GM10266 (cell line): ENCODE data around the gene INO80.
"Not testable (repeated sequence)": the region's sequence is repeated elsewhere in the genome, so short reads cannot be mapped to it uniquely, and the experiment has no call there.

Experiments
- DNase-seq: peaks from one replicate; pipeline ENCODE4 v3.0.0; 2012; ENCODE audit errors: extremely low spot score
- CTCF ChIP-seq: IDR thresholded peaks from 2 replicates; pipeline ENCODE4 v1.5.1; 2012; ENCODE audit warnings: mild to moderate bottlenecking, low read depth; ENCODE audit not compliant: control insufficient read depth, insufficient read depth; ENCODE audit errors: missing control alignments

INO80 gene

GRCh38 chr15:41151451-41152005 is 35.4 kb upstream of the INO80 start:
- DNase-seq: no peak
- TF ChIP-seq CTCF: no peak

- no peak for TF ChIP-seq CTCF
These were observed 34.2 kb upstream of the INO80 start for GRCh38 chr15:41150279-41150678.

GRCh38 chr15:41148065-41148464 is 32.0 kb upstream of the INO80 start:
- TF ChIP-seq CTCF: no peak
- no peak for DNase-seq

More at GRCh38 chr15:41150279-41150678, 34.2 kb upstream of the INO80 start:
- no peak for DNase-seq

- TF ChIP-seq CTCF: no peak
- no peak for DNase-seq
These were observed 23.5 kb upstream of the INO80 start for GRCh38 chr15:41139619-41140018.

GRCh38 chr15:41139112-41139511 is 23.0 kb upstream of the INO80 start:
- not testable (repeated sequence) for DNase-seq

- not testable (repeated sequence) for DNase-seq
These were observed 19.5 kb upstream of the INO80 start for GRCh38 chr15:41135580-41135979.

- DNase-seq: no peak
- no peak for TF ChIP-seq CTCF
These were observed 17.4 kb upstream of the INO80 start for GRCh38 chr15:41133454-41133853.

GRCh38 chr15:41132094-41132493 is 16.0 kb upstream of the INO80 start:
- not testable (repeated sequence) for DNase-seq

- TF ChIP-seq CTCF: no peak
These were observed 12.3 kb upstream of the INO80 start for GRCh38 chr15:41128174-41128902.

More at GRCh38 chr15:41128174-41128902, 12.3 kb upstream of the INO80 start:
- DNase-seq: no peak
